PC-9 (cell line): ENCODE measurements around the gene GSDME. TPM values are rescaled to one million over a fixed set of nuclear protein-coding genes. Genes with fewer than 3 reads are reported as not detected.

ENCODE experiments used
- BruUV-seq: library from RNA; stranded (reverse); fragments of 400-500 nt; replicated peaks from 2 replicates; lab custom pipeline; 2021; lab: Mats Ljungman, UMichigan
- CTCF ChIA-PET: fragments of 300-600 bp; sonication (Branson Sonifier 250); formaldehyde crosslinking; loops from one replicate; lab custom pipeline; 2022; ENCODE audit warnings: antibody characterized with exemption; lab: Charles Lee
- POLR2A ChIA-PET: fragments of 300-600 bp; sonication (Branson Sonifier 250); formaldehyde crosslinking; loops from one replicate; lab custom pipeline; 2022; ENCODE audit warnings: antibody characterized with exemption; ENCODE audit not compliant: unreplicated experiment; lab: Charles Lee
- DNase-seq, 2 experiments: peaks; one replicate each; pipeline versions ENCODE4 v3.0.0 to v3.0.0-alpha.2; 2015 to 2022; ENCODE audit warnings: mixed read lengths in 1 of 2
- H2AFZ ChIP-seq: fragments of 200-600 bp; sonication (generic); 2 replicates; pipeline ENCODE4 v1.8.1; 2017; ENCODE audit warnings: antibody characterized with exemption
- H3F3A ChIP-seq: fragments of 200-600 bp; sonication (generic); 2 replicates; pipeline ENCODE4 v1.8.1; 2017; ENCODE audit warnings: antibody characterized with exemption, mild to moderate bottlenecking, low read depth; ENCODE audit not compliant: insufficient read depth
- H3K27ac ChIP-seq: fragments of 200-600 bp; sonication (generic); 2 replicates; pipeline ENCODE4 v1.6.1; 2016; ENCODE audit warnings: mixed run types
- H3K27me3 ChIP-seq: fragments of 200-600 bp; sonication (generic); 2 replicates; pipeline ENCODE4 v1.6.1; 2016; ENCODE audit warnings: low read depth, mixed run types; ENCODE audit not compliant: insufficient read depth
- H3K36me3 ChIP-seq: fragments of 200-600 bp; sonication (generic); 2 replicates; pipeline ENCODE4 v1.6.1; 2016; ENCODE audit warnings: low read depth, mixed run types
- H3K4me1 ChIP-seq: fragments of 200-600 bp; sonication (generic); replicated peaks from 2 replicates; pipeline ENCODE4 v1.6.1; 2016; ENCODE audit warnings: mixed run types; ENCODE audit not compliant: insufficient read depth
- H3K4me2 ChIP-seq: fragments of 200-600 bp; sonication (generic); 2 replicates; pipeline ENCODE4 v1.6.1; 2017; ENCODE audit warnings: mixed run types
- H3K4me3 ChIP-seq: fragments of 200-600 bp; sonication (generic); 2 replicates; pipeline ENCODE4 v1.6.1; 2016; ENCODE audit warnings: mixed run types
- H3K79me2 ChIP-seq: fragments of 200-600 bp; sonication (generic); 2 replicates; pipeline ENCODE4 v1.6.1; 2017; ENCODE audit warnings: low read depth, mixed run types
- H3K9me2 ChIP-seq: fragments of 200-600 bp; sonication (generic); 2 replicates; pipeline ENCODE4 v1.8.1; 2017; ENCODE audit warnings: mild to moderate bottlenecking; ENCODE audit not compliant: insufficient read depth
- H3K9me3 ChIP-seq: fragments of 200-600 bp; sonication (generic); 2 replicates; pipeline ENCODE4 v1.8.1; 2016; ENCODE audit warnings: low read depth; ENCODE audit not compliant: insufficient read depth
- H4K20me1 ChIP-seq: fragments of 200-600 bp; sonication (generic); 2 replicates; pipeline ENCODE4 v1.8.1; 2017; ENCODE audit not compliant: insufficient read depth
- EZH2 ChIP-seq: fragments of 200-600 bp; sonication (generic); IDR thresholded peaks from 2 replicates; pipeline ENCODE4 v1.8.0; 2017; ENCODE audit warnings: antibody characterized with exemption, low read depth
- intact Hi-C: fragments of 100-400 bp; cut with micrococcal nuclease; formaldehyde crosslinking; loops from one replicate; pipeline ENCODE4 v1.10.0; 2022; ENCODE audit not compliant: unreplicated experiment
- total RNA-seq: library from RNA; stranded (reverse); gene quantifications from 2 replicates; pipeline ENCODE4 v1.2.3, GENCODE V29; 2021
- TF ChIP-seq, protein P1 (sequence below): fragments of 200-600 bp; sonication (generic); conservative IDR thresholded peaks from 2 replicates; pipeline ENCODE4 v1.6.1; 2017; ENCODE audit warnings: mixed run types, antibody characterized with exemption, mild to moderate bottlenecking, moderate library complexity

Gene GSDME
- total RNA-seq, 1 experiment from 2014 or later, result 11.5 TPM

GRCh38 chr7:24700521-24701260 lies 56.6 kb downstream of the GSDME start:
- Histone ChIP-seq H3K4me1 (peaks cover 12% of the 10 kb centered on the region), H3K4me3 (no peak overlapping the region), H4K20me1 (no peaks in the 10 kb centered on the region), H2AFZ (no peak overlapping the region), H3K36me3 (no peaks in the 10 kb centered on the region), H3K27ac (no peak overlapping the region), H3K27me3 (no peaks in the 10 kb centered on the region), H3K9me2 (no peaks in the 10 kb centered on the region), H3K9me3 (no peaks in the 10 kb centered on the region), H3K79me2 (no peaks in the 10 kb centered on the region), H3K4me2 (no peak overlapping the region), H3F3A (peaks cover 5% of the 10 kb centered on the region; the same call in 1 of the 2 replicates)
- TF ChIP-seq EZH2, result no peak
- BruUV-seq, result no TSS peak
- ChIA-PET POLR2A (no interaction called here), CTCF (interaction anchor here (0.8 to 1.0 kb wide), 2 partner anchors 330 to 393 kb away, joined by 3 read pairs; no protein-coding TSS in a partner anchor)
- no peak for DNase-seq
- intact Hi-C loops, result loop anchor here (10.0 kb wide), 1 partner anchor 394 kb away; no protein-coding TSS in a partner anchor

DNA sequence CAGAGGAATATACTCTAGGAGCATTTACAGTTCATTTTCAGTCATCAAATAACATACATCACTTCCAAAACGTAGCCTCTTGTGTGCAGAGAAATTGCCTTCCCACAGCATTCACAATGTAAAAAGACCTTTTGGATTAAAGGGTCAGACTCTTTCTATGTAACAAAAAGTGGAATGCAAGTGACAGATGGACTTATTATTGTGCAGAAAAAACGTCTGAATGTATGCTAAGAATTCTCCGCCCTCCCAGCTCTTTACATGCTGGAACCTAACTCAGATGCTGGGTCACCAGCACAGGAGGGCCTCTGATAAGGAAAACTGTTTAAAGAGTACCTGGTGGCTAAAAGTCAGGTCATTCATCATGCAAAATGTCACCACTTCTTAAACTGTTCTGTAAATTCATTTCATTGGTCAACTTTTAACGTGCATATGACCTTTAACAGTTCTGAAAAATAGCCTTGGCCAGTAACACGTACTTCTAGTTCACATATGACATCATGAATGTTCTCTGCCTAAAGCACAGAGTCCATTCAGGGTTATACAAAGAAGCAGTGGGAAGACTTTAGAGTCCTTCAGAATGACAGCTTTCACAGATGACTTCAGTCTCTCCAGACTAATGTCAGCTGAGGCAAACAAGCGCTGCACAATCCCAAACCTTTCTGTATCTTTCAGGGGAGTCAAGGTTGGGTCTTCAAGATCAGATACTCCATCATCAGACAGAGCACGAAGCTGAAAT lies 58.6 kb downstream of the GSDME start:
- intact Hi-C loops, result no loop called here
- H3K4me3 ChIP-seq, result no peak overlapping the region
- no TSS peak for BruUV-seq
- peaks cover 12% of the 10 kb centered on the region for H3K4me1 ChIP-seq
- H3K9me3 ChIP-seq, result no peaks in the 10 kb centered on the region
- no peaks in the 10 kb centered on the region for H3K79me2 ChIP-seq
- H3K9me2 ChIP-seq, result no peaks in the 10 kb centered on the region
- POLR2A ChIA-PET, result no interaction called here
- no peak overlapping the region for H3K27ac ChIP-seq
- CTCF ChIA-PET, result no interaction called here
- no peak overlapping the region for H3K4me2 ChIP-seq
- H3K36me3 ChIP-seq, result no peaks in the 10 kb centered on the region
- no peaks in the 10 kb centered on the region for H3K27me3 ChIP-seq
- H2AFZ ChIP-seq, result no peak overlapping the region
- DNase-seq, result no peak
- H3F3A ChIP-seq, result peaks cover 5% of the 10 kb centered on the region; the same call in 1 of the 2 replicates
- no peaks in the 10 kb centered on the region for H4K20me1 ChIP-seq
- TF ChIP-seq EZH2, result no peak
- TF ChIP-seq, protein P1, sequence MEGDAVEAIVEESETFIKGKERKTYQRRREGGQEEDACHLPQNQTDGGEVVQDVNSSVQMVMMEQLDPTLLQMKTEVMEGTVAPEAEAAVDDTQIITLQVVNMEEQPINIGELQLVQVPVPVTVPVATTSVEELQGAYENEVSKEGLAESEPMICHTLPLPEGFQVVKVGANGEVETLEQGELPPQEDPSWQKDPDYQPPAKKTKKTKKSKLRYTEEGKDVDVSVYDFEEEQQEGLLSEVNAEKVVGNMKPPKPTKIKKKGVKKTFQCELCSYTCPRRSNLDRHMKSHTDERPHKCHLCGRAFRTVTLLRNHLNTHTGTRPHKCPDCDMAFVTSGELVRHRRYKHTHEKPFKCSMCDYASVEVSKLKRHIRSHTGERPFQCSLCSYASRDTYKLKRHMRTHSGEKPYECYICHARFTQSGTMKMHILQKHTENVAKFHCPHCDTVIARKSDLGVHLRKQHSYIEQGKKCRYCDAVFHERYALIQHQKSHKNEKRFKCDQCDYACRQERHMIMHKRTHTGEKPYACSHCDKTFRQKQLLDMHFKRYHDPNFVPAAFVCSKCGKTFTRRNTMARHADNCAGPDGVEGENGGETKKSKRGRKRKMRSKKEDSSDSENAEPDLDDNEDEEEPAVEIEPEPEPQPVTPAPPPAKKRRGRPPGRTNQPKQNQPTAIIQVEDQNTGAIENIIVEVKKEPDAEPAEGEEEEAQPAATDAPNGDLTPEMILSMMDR, result no peak

- Histone ChIP-seq H3K9me2 (no peaks in the 10 kb centered on the region), H3F3A (peaks cover 5% of the 10 kb centered on the region; the same call in 1 of the 2 replicates), H3K36me3 (no peaks in the 10 kb centered on the region), H3K9me3 (no peaks in the 10 kb centered on the region), H3K4me2 (no peak overlapping the region), H3K79me2 (no peaks in the 10 kb centered on the region), H3K4me1 (peaks cover 12% of the 10 kb centered on the region), H2AFZ (no peak overlapping the region), H4K20me1 (no peaks in the 10 kb centered on the region), H3K27me3 (no peaks in the 10 kb centered on the region), H3K4me3 (no peak overlapping the region), H3K27ac (no peak overlapping the region)
- intact Hi-C loops, result no loop called here
- ChIA-PET POLR2A (no interaction called here), CTCF (no interaction called here)
- DNase-seq, result no peak
- no TSS peak for BruUV-seq
- TF ChIP-seq, protein P1, result no peak
- no peak for TF ChIP-seq EZH2
Measured at GRCh38 chr7:24697416-24697815, 59.8 kb downstream of the GSDME start.
